D721Med (cell line): ENCODE results near the gene ERMN.

ENCODE experiments used
- DNase-seq: peaks from one replicate; pipeline ENCODE4 v3.0.0; 2011; ENCODE audit warnings: low spot score; ENCODE audit not compliant: insufficient read length
- FAIRE-seq: peaks from 2 replicates; lab custom pipeline; 2011; peaks lifted over from hg19 to GRCh38; lab: Jason Lieb, UNC
- TF ChIP-seq, protein P1 (sequence below): IDR thresholded peaks from 2 replicates; pipeline ENCODE4 v1.5.1; 2012; ENCODE audit warnings: mild to moderate bottlenecking, control low read depth; ENCODE audit not compliant: insufficient read depth; ENCODE audit errors: missing control alignments

The ERMN gene

DNA sequence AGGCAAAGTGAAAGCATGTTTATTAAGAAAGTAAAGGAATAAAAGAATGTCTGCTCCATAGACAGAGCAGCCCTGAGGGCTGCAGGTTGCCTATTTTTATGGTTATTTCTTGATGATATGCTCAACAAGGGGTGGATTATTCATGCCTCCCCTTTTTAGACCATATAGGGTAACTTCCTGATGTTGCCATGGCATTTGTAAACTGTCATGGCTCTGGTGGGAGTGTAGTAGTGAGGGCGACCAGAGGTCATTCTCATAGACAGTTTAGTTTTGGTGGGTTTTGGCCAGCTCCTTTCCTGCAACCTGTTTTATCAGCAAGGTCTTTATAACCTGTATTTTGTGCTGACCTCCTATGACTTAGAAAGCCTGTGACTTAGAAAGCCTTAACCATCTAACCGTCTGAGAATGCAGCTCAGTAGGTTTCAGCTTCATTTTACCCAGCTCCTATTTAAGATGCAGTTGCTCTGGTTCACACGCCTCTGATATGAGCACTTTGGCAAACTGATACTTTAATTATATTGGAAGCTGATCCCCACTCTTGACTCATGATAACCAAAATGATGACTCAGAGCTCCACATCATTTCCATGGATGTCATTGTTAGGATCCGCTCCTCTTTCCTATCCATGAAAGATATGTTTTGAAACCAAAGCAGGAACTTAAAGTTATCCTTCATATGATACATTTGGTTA lies 14.5 kb upstream of the ERMN start:
- DNase-seq (no peak), FAIRE-seq (no peak)
- TF ChIP-seq, protein P1, sequence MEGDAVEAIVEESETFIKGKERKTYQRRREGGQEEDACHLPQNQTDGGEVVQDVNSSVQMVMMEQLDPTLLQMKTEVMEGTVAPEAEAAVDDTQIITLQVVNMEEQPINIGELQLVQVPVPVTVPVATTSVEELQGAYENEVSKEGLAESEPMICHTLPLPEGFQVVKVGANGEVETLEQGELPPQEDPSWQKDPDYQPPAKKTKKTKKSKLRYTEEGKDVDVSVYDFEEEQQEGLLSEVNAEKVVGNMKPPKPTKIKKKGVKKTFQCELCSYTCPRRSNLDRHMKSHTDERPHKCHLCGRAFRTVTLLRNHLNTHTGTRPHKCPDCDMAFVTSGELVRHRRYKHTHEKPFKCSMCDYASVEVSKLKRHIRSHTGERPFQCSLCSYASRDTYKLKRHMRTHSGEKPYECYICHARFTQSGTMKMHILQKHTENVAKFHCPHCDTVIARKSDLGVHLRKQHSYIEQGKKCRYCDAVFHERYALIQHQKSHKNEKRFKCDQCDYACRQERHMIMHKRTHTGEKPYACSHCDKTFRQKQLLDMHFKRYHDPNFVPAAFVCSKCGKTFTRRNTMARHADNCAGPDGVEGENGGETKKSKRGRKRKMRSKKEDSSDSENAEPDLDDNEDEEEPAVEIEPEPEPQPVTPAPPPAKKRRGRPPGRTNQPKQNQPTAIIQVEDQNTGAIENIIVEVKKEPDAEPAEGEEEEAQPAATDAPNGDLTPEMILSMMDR = no peak

DNA sequence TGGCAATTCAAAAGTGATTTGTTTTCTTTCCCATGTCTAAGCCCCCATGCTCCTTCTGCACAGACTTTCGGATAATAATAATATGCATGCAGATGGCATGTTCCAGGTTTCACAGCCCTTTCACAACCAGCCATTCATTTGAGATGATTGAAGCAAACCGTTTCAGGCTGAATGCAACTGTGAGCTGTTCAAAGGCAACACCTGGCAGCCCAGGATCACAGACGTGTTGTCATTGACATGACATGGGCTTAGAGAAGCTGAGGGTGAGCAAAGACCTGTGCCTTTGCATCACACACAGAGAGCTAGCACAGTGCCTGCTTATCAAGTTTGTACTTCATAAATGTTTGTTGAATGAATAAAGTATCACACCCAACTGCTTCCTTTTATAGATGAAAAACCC lies 12.4 kb upstream of the ERMN start:
- DNase-seq = no peak
- no peak for FAIRE-seq
- TF ChIP-seq, protein P1 = no peak

DNA sequence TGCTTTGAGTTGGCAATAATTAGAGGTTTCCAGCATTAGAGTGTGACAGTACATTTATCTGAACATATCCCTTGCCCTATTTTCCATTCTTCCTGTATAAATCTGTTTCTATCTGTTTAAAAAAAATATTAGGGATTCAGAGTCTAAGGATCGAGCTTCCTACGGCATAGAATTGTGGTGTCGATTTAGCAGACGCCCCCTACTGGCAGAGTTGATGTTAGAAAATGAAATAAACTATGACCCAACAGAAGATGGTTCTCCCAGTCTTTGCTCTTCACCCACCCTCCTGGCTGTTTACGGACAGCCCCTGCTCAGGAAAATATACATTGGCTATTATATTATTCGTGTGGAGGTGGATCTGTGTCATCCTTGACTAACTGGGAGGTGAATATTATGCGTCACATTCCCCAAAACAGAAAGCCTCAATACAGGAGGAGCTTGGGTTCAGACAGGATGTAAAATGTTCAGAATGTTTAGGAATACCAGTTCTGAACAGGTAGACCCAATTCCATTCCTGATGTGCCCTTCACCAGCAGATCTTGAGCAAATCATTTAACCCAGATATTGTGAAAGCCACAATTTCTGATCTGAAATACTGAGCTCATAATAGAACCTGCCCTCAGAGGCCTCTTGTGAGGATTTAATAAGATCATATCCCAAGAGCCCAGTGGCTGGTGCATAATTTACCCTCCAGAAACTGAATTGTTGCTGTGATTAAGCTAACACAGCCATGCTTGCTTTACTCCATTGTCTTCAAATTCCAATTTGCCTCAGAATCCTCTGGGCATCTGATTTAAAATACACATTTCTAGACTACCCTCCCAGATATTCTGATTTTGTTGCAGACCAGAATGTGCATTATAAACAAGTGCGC lies 10.8 kb upstream of the ERMN start:
- FAIRE-seq = peak; percentile 6
- TF ChIP-seq, protein P1 = peak; percentile 76
- DNase-seq = no peak

DNA sequence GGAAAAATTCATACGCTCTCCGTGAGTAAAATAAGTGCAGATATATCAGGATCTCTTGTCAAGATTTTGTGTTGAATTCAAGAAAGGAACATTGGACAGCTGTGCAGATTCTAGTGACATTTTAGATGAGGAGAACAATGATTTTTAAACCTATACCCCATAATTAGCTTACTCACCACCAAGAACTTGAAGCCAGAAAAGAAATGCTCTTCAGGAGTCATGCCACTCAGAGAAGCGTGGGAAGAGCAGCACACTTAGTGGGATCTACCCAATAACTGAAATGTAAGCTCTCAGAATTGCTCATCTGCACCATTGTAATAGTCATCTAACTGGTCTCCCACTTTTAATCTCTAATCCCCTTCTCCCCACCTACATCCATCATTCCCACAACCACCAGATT lies 9.2 kb upstream of the ERMN start:
- DNase-seq = no peak
- no peak for FAIRE-seq
- TF ChIP-seq, protein P1 = no peak

DNA sequence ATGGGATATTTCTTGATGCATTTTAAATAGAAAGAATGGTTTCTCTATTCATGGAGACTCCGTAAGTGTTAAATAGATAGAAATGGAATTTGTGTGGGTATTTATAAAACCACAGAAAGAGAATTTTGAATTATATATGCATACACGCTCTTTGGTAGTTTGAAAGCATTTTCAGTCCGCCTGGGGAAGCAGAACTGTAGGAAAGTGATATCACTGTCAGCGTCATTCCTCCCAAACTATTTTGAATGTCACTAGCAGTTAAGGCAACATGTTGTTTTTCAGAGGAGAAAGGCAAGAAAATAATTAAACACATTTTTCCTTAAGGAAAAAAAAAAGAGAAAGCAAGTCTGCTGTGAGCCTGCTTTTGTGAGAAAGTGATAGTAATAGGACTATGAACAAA lies 8.7 kb upstream of the ERMN start:
- TF ChIP-seq, protein P1 = no peak
- FAIRE-seq (no peak), DNase-seq (no peak)

DNA sequence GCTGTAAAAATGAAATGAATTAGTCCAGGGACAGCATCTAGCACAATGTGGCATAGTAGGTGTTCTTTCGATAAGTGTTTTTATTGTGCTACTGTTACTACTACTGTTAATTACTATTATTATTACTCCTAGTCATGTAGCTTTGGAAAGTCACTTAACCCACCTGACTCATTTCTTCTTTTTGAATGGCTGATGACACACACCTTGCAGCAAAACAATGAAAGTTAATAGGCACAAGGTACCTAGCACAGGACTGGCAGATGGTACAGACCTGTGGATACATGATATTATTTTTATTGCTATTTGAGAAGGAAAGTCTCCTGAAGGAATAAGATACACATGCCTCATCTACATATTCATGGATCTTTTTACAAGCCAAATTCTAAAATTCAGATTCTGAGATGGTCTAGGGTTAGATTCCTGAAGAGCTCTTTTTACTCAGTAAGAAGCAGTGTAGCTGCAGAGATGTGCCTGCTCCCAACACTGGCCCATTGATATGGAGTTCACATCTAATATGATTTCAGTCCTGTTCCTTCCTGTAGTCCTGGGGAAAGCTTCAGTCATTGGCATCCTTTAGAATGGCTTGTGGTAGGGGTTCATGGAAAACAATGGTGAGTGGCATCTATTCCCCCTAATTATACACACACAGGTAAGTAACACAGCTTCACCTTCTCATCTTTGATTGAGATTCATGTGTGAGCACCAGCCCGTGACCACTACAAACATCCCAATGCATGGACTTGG lies 7.9 kb upstream of the ERMN start:
- no peak for DNase-seq
- FAIRE-seq = no peak
- TF ChIP-seq, protein P1 = no peak
